Measurements from ENCODE around the gene NEMP1. TPM values are rescaled to one million over a fixed set of nuclear protein-coding genes. Genes with fewer than 3 reads are reported as not detected.
A peak's percentile ranks its signal among the peaks of the same experiment; 100 is the strongest.

The NEMP1 gene, protein sequence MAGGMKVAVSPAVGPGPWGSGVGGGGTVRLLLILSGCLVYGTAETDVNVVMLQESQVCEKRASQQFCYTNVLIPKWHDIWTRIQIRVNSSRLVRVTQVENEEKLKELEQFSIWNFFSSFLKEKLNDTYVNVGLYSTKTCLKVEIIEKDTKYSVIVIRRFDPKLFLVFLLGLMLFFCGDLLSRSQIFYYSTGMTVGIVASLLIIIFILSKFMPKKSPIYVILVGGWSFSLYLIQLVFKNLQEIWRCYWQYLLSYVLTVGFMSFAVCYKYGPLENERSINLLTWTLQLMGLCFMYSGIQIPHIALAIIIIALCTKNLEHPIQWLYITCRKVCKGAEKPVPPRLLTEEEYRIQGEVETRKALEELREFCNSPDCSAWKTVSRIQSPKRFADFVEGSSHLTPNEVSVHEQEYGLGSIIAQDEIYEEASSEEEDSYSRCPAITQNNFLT
- 6.5 and 7.7 TPM in 2 replicates for total RNA-seq

DNA sequence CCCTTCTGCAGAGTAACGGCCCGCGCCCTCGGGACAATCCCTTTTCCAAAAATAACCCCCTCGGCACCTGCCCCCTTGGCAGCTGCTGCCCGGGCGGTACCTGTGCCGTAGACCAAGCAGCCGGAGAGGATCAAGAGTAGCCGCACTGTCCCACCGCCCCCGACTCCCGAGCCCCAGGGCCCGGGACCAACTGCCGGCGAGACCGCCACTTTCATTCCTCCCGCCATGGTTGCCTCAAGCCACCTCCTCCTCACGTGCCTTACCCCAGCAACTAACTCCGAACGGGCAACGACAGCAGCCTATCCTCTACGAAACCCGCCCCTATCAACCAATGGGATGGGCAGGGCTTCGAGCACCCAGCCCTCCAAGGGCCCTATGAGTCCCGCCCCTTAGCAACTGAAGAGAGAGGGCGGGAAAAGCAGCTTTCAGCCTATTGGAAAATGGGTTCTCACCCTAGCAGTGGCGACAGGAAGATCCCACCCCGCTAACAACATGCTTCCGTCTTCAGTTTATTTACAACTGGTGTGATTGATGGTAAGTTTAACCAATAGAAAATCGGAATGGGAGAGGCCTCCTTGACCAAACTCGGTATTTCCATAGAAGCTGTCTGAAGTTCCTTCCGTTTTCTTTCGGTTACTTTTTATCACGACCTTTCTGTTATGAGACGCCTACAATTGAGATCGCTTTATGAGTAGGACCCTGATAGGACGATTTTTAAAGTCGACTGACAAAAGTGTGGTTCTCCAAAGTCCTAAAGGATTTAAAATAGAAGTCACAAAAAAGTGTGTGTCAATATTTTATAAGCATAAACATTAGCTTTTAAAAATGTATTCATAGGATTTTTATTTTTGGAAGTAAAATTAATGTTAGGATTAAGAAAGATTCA, at the start of gene NEMP1:
NEMP1 (minus strand) TSS at position 273 of the 886 bp plus-strand sequence; CDS start at position 227, 46 bp downstream.
- peak; percentile 97 for DNase-seq (ENCODE audit: insufficient read length, low spot score, missing footprints)
- H3K4me3 ChIP-seq (ENCODE audit: insufficient read depth, low read length), result peak within 1 kb of the TSS; percentile 96
- peaks cover 36% of the 10 kb centered on the region for H3K79me2 ChIP-seq (ENCODE audit: insufficient read depth, low read length)
- peaks cover 3% of the 10 kb centered on the region for H3K36me3 ChIP-seq (ENCODE audit: insufficient read depth, low read length)
- H3K27ac ChIP-seq (ENCODE audit: low read depth, low read length), result peak within 1 kb of the TSS; percentile 71
- H4K20me1 ChIP-seq (ENCODE audit: insufficient read depth, low read length), result no peaks in the 10 kb centered on the region
- H3K4me2 ChIP-seq (ENCODE audit: insufficient read depth, low read length), result peak within 1 kb of the TSS; percentile 99
- TF ChIP-seq, protein P1, sequence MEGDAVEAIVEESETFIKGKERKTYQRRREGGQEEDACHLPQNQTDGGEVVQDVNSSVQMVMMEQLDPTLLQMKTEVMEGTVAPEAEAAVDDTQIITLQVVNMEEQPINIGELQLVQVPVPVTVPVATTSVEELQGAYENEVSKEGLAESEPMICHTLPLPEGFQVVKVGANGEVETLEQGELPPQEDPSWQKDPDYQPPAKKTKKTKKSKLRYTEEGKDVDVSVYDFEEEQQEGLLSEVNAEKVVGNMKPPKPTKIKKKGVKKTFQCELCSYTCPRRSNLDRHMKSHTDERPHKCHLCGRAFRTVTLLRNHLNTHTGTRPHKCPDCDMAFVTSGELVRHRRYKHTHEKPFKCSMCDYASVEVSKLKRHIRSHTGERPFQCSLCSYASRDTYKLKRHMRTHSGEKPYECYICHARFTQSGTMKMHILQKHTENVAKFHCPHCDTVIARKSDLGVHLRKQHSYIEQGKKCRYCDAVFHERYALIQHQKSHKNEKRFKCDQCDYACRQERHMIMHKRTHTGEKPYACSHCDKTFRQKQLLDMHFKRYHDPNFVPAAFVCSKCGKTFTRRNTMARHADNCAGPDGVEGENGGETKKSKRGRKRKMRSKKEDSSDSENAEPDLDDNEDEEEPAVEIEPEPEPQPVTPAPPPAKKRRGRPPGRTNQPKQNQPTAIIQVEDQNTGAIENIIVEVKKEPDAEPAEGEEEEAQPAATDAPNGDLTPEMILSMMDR (IDR thresholded peaks at IDR 0.05; ENCODE audit: extremely low read depth, low read depth, low read length), result no peak
- H3K4me1 ChIP-seq (ENCODE audit: insufficient read depth, low read length), result peaks cover 17% of the 10 kb centered on the region
- peak within 1 kb of the TSS; percentile 92 for H2AFZ ChIP-seq (ENCODE audit: low read length)
- H3K9me3 ChIP-seq (ENCODE audit: low read depth, low read length), result no peaks in the 10 kb centered on the region
- H3K27me3 ChIP-seq (ENCODE audit: insufficient read depth, low read length), result no peaks in the 10 kb centered on the region

DNA sequence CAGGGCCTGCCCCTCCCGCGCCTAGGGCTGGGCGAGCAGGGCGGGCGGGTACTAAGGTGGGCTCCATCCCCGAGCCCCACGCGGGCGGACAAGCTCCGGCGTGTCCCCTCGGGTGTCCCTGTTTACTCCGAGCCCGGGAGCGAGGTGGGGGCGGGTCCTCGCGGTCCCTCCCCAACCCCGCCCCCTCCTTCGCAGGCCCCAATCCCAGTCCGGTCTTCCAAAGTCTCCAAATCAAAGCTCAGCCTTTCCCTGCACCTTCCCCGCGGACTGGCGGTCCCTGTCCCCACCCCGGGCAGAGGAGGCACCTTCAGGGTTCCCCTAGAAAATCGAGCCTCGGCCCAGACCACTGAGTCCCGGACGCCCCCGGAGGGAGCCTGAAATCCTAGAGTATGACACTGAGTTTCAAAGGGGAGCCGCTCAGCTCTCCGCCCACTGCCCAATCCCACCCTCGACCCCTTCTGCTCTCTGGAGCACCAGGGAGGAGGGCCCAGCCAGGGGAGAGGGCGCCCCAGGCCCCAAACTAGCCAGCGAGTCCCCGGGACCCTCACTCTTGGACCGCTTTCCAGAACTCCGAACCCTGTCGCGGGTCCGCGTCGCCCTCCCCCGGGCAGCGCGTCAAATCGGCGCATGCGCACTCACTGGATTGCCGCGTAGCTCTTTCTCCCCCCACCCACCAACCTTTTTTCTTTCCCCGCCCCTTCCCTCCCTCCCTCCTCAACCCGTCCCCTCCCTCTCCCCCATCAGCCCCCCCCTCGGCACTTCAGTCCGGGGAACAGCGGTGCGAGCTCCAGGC, 49.3 kb upstream of the NEMP1 start, which contains the start of gene LRP1:
LRP1 (plus strand) TSS at position 758 of the 793 bp plus-strand sequence. CDS start 482 bp downstream, outside the sequence.
- H3K4me2 ChIP-seq (ENCODE audit: insufficient read depth, low read length), result peak within 1 kb of the TSS; percentile 89
- H4K20me1 ChIP-seq (ENCODE audit: insufficient read depth, low read length), result peaks cover 25% of the 10 kb centered on the region
- peak within 1 kb of the TSS; percentile 80 for H3K27ac ChIP-seq (ENCODE audit: low read depth, low read length)
- H3K4me1 ChIP-seq (ENCODE audit: insufficient read depth, low read length), result peaks cover 38% of the 10 kb centered on the region
- TF ChIP-seq, protein P1 (IDR thresholded peaks at IDR 0.05; ENCODE audit: extremely low read depth, low read depth, low read length), result no peak
- peaks cover 7% of the 10 kb centered on the region for H3K36me3 ChIP-seq (ENCODE audit: insufficient read depth, low read length)
- H2AFZ ChIP-seq (ENCODE audit: low read length), result peak within 1 kb of the TSS; percentile 87
- DNase-seq (ENCODE audit: insufficient read length, low spot score, missing footprints), result peak; percentile 96
- H3K4me3 ChIP-seq (ENCODE audit: insufficient read depth, low read length), result peak within 1 kb of the TSS; percentile 95
- peaks cover 1% of the 10 kb centered on the region for H3K9me3 ChIP-seq (ENCODE audit: low read depth, low read length)
- H3K27me3 ChIP-seq (ENCODE audit: insufficient read depth, low read length), result no peaks in the 10 kb centered on the region
- H3K79me2 ChIP-seq (ENCODE audit: insufficient read depth, low read length), result peaks cover 45% of the 10 kb centered on the region

DNA sequence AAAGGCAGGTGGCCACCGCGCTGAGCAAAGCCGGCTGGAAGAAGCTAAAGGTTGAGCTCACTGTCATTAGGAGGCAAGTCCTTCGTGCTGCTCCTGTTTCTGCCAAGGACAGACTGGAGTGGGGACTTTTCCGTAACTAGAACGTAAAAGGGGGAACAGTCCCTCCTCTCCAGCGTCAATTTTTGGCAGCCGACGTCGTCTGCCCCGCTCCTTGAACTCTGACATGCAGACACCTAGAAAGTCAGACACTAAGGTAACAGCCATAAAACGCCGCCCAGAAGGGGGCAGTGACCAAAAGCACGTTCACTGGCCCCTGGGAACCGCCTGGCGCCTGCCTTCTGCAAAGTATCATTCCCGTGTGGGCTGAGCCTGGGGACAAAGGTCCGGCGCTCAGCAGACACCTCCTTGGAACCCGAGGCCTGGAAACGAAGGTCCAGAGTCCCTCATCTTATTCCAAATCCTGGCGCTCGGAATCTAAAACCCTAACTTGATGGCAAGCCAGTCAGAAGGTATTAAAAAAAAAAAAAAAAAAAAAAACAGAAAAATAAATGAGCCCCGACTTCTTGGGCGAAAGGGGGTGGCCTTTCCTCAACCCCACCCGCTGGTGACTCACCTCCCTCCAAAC, 48.6 kb upstream of the NEMP1 start:
- Histone ChIP-seq H3K27ac (ENCODE audit: low read depth, low read length) (no peak overlapping the region), H3K4me1 (ENCODE audit: insufficient read depth, low read length) (peaks cover 31% of the 10 kb centered on the region), H3K9me3 (ENCODE audit: low read depth, low read length) (peaks cover 1% of the 10 kb centered on the region), H3K4me3 (ENCODE audit: insufficient read depth, low read length) (peak overlapping the region; percentile 95), H4K20me1 (ENCODE audit: insufficient read depth, low read length) (peaks cover 21% of the 10 kb centered on the region), H2AFZ (ENCODE audit: low read length) (no peak overlapping the region), H3K79me2 (ENCODE audit: insufficient read depth, low read length) (peaks cover 38% of the 10 kb centered on the region), H3K36me3 (ENCODE audit: insufficient read depth, low read length) (peaks cover 7% of the 10 kb centered on the region), H3K4me2 (ENCODE audit: insufficient read depth, low read length) (peak overlapping the region; percentile 84), H3K27me3 (ENCODE audit: insufficient read depth, low read length) (no peaks in the 10 kb centered on the region)
- DNase-seq (ENCODE audit: insufficient read length, low spot score, missing footprints), result no peak
- TF ChIP-seq, protein P1 (IDR thresholded peaks at IDR 0.05; ENCODE audit: extremely low read depth, low read depth, low read length), result no peak
